ENCODE results near the gene PTPRK. TPM values are rescaled to one million over a fixed set of nuclear protein-coding genes. Genes with fewer than 3 reads are reported as not detected.

The PTPRK gene
- total RNA-seq, 1 donor: 70.2 TPM

- no peak for TF ChIP-seq CTCF (IDR thresholded peaks at IDR 0.05; ENCODE audit: insufficient read depth, low read length)
- H3K4me3 ChIP-seq (ENCODE audit: low read depth, low read length): no peak overlapping the region
- no peak for DNase-seq (ENCODE audit: low read depth)
Observed at GRCh38 chr6:128029826-128030225, 490.6 kb downstream of the PTPRK start.

- DNase-seq (ENCODE audit: low read depth): no peak
- no peak overlapping the region for H3K4me3 ChIP-seq (ENCODE audit: low read depth, low read length)
- TF ChIP-seq CTCF (IDR thresholded peaks at IDR 0.05; ENCODE audit: insufficient read depth, low read length): no peak
Observed at GRCh38 chr6:128028183-128028582, 492.2 kb downstream of the PTPRK start.

GRCh38 chr6:128025478-128025877 lies 494.9 kb downstream of the PTPRK start:
- DNase-seq (ENCODE audit: low read depth): no peak
- no peak overlapping the region for H3K4me3 ChIP-seq (ENCODE audit: low read depth, low read length)
- TF ChIP-seq CTCF (IDR thresholded peaks at IDR 0.05; ENCODE audit: insufficient read depth, low read length): no peak

GRCh38 chr6:128024969-128025368 lies 495.4 kb downstream of the PTPRK start:
- TF ChIP-seq CTCF (IDR thresholded peaks at IDR 0.05; ENCODE audit: insufficient read depth, low read length): no peak
- H3K4me3 ChIP-seq (ENCODE audit: low read depth, low read length): no peak overlapping the region
- DNase-seq (ENCODE audit: low read depth): no peak

GRCh38 chr6:128024046-128024445 lies 496.4 kb downstream of the PTPRK start:
- DNase-seq (ENCODE audit: low read depth): no peak
- no peak overlapping the region for H3K4me3 ChIP-seq (ENCODE audit: low read depth, low read length)
- TF ChIP-seq CTCF (IDR thresholded peaks at IDR 0.05; ENCODE audit: insufficient read depth, low read length): no peak

- no peak overlapping the region for H3K4me3 ChIP-seq (ENCODE audit: low read depth, low read length)
- no peak for DNase-seq (ENCODE audit: low read depth)
- no peak for TF ChIP-seq CTCF (IDR thresholded peaks at IDR 0.05; ENCODE audit: insufficient read depth, low read length)
Observed at GRCh38 chr6:128018821-128019220, 501.6 kb downstream of the PTPRK start.

GRCh38 chr6:128017288-128017687 lies 503.1 kb downstream of the PTPRK start:
- no peak for TF ChIP-seq CTCF (IDR thresholded peaks at IDR 0.05; ENCODE audit: insufficient read depth, low read length)
- no peak for DNase-seq (ENCODE audit: low read depth)
- H3K4me3 ChIP-seq (ENCODE audit: low read depth, low read length): no peak overlapping the region
